H1 (cell line): ENCODE measurements around the gene C18orf54. TPM values are rescaled to one million over a fixed set of nuclear protein-coding genes. Genes with fewer than 3 reads are reported as not detected.

Source experiments
- CTCF ChIA-PET: fragments of 300-600 bp; sonication (Branson Sonifier 250); formaldehyde crosslinking; loops from one replicate; lab custom pipeline; 2021; ENCODE audit not compliant: partially characterized antibody; lab: Charles Lee
- POLR2A ChIA-PET: fragments of 300-600 bp; sonication (Branson Sonifier 250); formaldehyde crosslinking; loops from one replicate; lab custom pipeline; 2021; ENCODE audit warnings: inconsistent platforms; ENCODE audit not compliant: partially characterized antibody; lab: Charles Lee
- DNase-seq, 2 experiments: peaks; one replicate each; pipeline versions ENCODE4 v3.0.0 to v3.0.0-alpha.2; 2010 to 2022; ENCODE audit warnings: low spot score in 2 of 2, low read depth in 1 of 2, mixed read lengths in 1 of 2
- FAIRE-seq: peaks from 2 replicates; lab custom pipeline; 2011; peaks lifted over from hg19 to GRCh38; lab: Jason Lieb, UNC
- H2AFZ ChIP-seq: 2 replicates; pipeline ENCODE4 v1.8.1; 2012; ENCODE audit warnings: low read length, inconsistent platforms
- H2AK5ac ChIP-seq: 2 replicates; pipeline ENCODE4 v1.6.1; 2013; ENCODE audit warnings: low read depth, low read length
- H2BK120ac ChIP-seq: replicated peaks from 2 replicates; pipeline ENCODE3; 2013; ENCODE audit warnings: low read depth, low read length, inconsistent platforms
- H2BK12ac ChIP-seq: 2 replicates; pipeline ENCODE4 v1.6.1; 2013; ENCODE audit warnings: low read depth, low read length
- H2BK15ac ChIP-seq: 2 replicates; pipeline ENCODE4 v1.6.1; 2013; ENCODE audit warnings: low read length
- H2BK20ac ChIP-seq: 2 replicates; pipeline ENCODE4 v1.6.1; 2013; ENCODE audit warnings: low read length
- H2BK5ac ChIP-seq: 2 replicates; pipeline ENCODE4 v1.6.1; 2013; ENCODE audit warnings: low read depth, low read length
- H3K14ac ChIP-seq: 2 replicates; pipeline ENCODE4 v1.6.1; 2013; ENCODE audit warnings: inconsistent platforms; ENCODE audit not compliant: insufficient read length
- H3K18ac ChIP-seq: 2 replicates; pipeline ENCODE4 v1.6.1; 2013; ENCODE audit warnings: low read length; ENCODE audit errors: extremely low read depth
- H3K23ac ChIP-seq: 2 replicates; pipeline ENCODE4 v1.6.1; 2013; ENCODE audit warnings: inconsistent platforms; ENCODE audit not compliant: insufficient read length
- H3K23me2 ChIP-seq: 2 replicates; pipeline ENCODE4 v1.6.1; 2013; ENCODE audit warnings: low read depth, low read length
- H3K27ac ChIP-seq: 2 replicates; pipeline ENCODE4 v1.6.1; 2011; ENCODE audit warnings: low read depth, low read length, inconsistent platforms
- H3K27me3 ChIP-seq, 4 experiments: replicated peaks in 1 of 4; 1 replicate in 1 of 4; 2 replicates in 3 of 4; pipeline versions ENCODE4 v1.6.1 to v1.8.1; 2011 to 2013; ENCODE audit warnings: low read length in 3 of 4, mild to moderate bottlenecking in 3 of 4, inconsistent platforms in 2 of 4, mixed read lengths in 2 of 4, moderate library complexity in 1 of 4; ENCODE audit not compliant: control insufficient read depth in 3 of 4, insufficient read depth in 3 of 4; ENCODE audit errors: extremely low read depth in 1 of 4
- H3K36me3 ChIP-seq, 4 experiments: 2 replicates each; pipeline versions ENCODE4 v1.6.1 to v1.8.1; 2011 to 2013; ENCODE audit warnings: mild to moderate bottlenecking in 4 of 4, low read length in 3 of 4, moderate library complexity in 2 of 4, control low read depth in 1 of 4, inconsistent platforms in 1 of 4; ENCODE audit not compliant: insufficient read depth in 4 of 4, control insufficient read depth in 2 of 4
- H3K4ac ChIP-seq: replicated peaks from 2 replicates; pipeline ENCODE3; 2013; ENCODE audit warnings: low read length, low read depth, mixed read lengths, inconsistent platforms; ENCODE audit not compliant: insufficient read length
- H3K4me1 ChIP-seq, 4 experiments: replicated peaks in 1 of 4; 1 replicate in 1 of 4; 2 replicates in 3 of 4; pipeline versions ENCODE4 v1.6.1 to v1.8.1; 2011 to 2013; ENCODE audit warnings: low read length in 3 of 4, inconsistent platforms in 2 of 4, mixed read lengths in 1 of 4; ENCODE audit not compliant: insufficient read depth in 4 of 4, control insufficient read depth in 3 of 4
- H3K4me2 ChIP-seq, 2 experiments: 2 replicates each; pipeline versions ENCODE4 v1.6.1 to v1.8.1; 2011 to 2013; ENCODE audit warnings: low read depth in 2 of 2, low read length in 2 of 2, control low read depth in 1 of 2, inconsistent platforms in 1 of 2, mild to moderate bottlenecking in 1 of 2; ENCODE audit not compliant: insufficient read depth in 1 of 2
- H3K4me3 ChIP-seq, 4 experiments: fragments of 200-600, 300-600 bp in 1 of 4; sonication (generic), shearing (Covaris generic), sonication (Bioruptor Twin) in 1 of 4; 2 replicates each; pipeline versions ENCODE4 v1.5.1 to v1.8.1; 2011 to 2016; ENCODE audit warnings: low read length in 4 of 4, low read depth in 3 of 4, control low read depth in 2 of 4, inconsistent platforms in 2 of 4, mild to moderate bottlenecking in 2 of 4, mixed read lengths in 1 of 4, moderate library complexity in 1 of 4; ENCODE audit not compliant: insufficient read depth in 2 of 4; ENCODE audit errors: extremely low read depth in 1 of 4
- H3K56ac ChIP-seq: replicated peaks from 2 replicates; pipeline ENCODE3; 2013; ENCODE audit warnings: low read depth, mild to moderate bottlenecking, mixed read lengths, low read length, inconsistent platforms; ENCODE audit not compliant: insufficient read length
- H3K79me1 ChIP-seq: 2 replicates; pipeline ENCODE4 v1.6.1; 2013; ENCODE audit warnings: low read depth, low read length, control low read depth
- H3K79me2 ChIP-seq, 2 experiments: 2 replicates each; pipeline versions ENCODE4 v1.6.1 to v1.8.1; 2012 to 2013; ENCODE audit warnings: low read length in 2 of 2, mild to moderate bottlenecking in 2 of 2, inconsistent platforms in 1 of 2; ENCODE audit not compliant: insufficient read depth in 2 of 2, control insufficient read depth in 1 of 2
- H3K9ac ChIP-seq, 4 experiments: replicated peaks in 1 of 4; 1 replicate in 1 of 4; 2 replicates in 3 of 4; pipeline versions ENCODE4 v1.6.1 to v1.8.1; 2011 to 2013; ENCODE audit warnings: low read depth in 3 of 4, low read length in 3 of 4, control low read depth in 2 of 4, mild to moderate bottlenecking in 2 of 4, moderate library complexity in 2 of 4, inconsistent platforms in 1 of 4; ENCODE audit errors: extremely low read depth in 1 of 4
- H3K9me3 ChIP-seq, 2 experiments: 2 replicates each; pipeline versions ENCODE4 v1.6.1 to v1.8.1; 2012 to 2013; ENCODE audit warnings: mild to moderate bottlenecking in 2 of 2, moderate library complexity in 2 of 2, control low read depth in 1 of 2, inconsistent platforms in 1 of 2, low read depth in 1 of 2, low read length in 1 of 2, mixed read lengths in 1 of 2; ENCODE audit not compliant: insufficient read depth in 2 of 2
- H4K20me1 ChIP-seq, 2 experiments: replicated peaks in 1 of 2; 2 replicates each; pipeline versions ENCODE3 to v1.8.1; 2011 to 2013; ENCODE audit warnings: inconsistent platforms in 2 of 2, low read length in 2 of 2, mild to moderate bottlenecking in 1 of 2; ENCODE audit not compliant: insufficient read depth in 2 of 2, control insufficient read depth in 1 of 2
- H4K5ac ChIP-seq: 2 replicates; pipeline ENCODE4 v1.6.1; 2013; ENCODE audit warnings: low read length, low read depth, mixed read lengths, inconsistent platforms; ENCODE audit not compliant: insufficient read length
- H4K8ac ChIP-seq: 2 replicates; pipeline ENCODE4 v1.8.0; 2013; ENCODE audit warnings: mild to moderate bottlenecking, moderate library complexity, low read length, inconsistent platforms; ENCODE audit not compliant: insufficient read depth; ENCODE audit errors: extremely low read depth
- H4K91ac ChIP-seq: replicated peaks from 2 replicates; pipeline ENCODE3; 2013; ENCODE audit warnings: low read length, mixed read lengths, inconsistent platforms; ENCODE audit not compliant: insufficient read length
- ASH2L ChIP-seq: fragments of 200-600, 300-600 bp; sonication (generic); IDR thresholded peaks from one replicate; pipeline ENCODE4 v1.7.1; 2017; ENCODE audit warnings: low read length
- BCL11A ChIP-seq, 2 experiments: IDR thresholded peaks; one replicate each; pipeline ENCODE4 v1.6.1; 2011; ENCODE audit warnings: low read depth in 2 of 2, low read length in 2 of 2, mild to moderate bottlenecking in 2 of 2
- CTBP2 ChIP-seq: IDR thresholded peaks from 2 replicates; pipeline ENCODE4 v1.7.0; 2011; ENCODE audit warnings: borderline replicate concordance, mild to moderate bottlenecking, moderate library complexity, mixed read lengths, low read length; ENCODE audit not compliant: insufficient read depth, insufficient read length
- FOSL1 ChIP-seq: IDR thresholded peaks from 2 replicates; pipeline ENCODE4 v1.6.1; 2011; ENCODE audit warnings: mild to moderate bottlenecking, low read depth, low read length, moderate library complexity; ENCODE audit not compliant: insufficient read depth
- JUND ChIP-seq: IDR thresholded peaks from 2 replicates; pipeline ENCODE4 v1.6.1; 2011; ENCODE audit warnings: mild to moderate bottlenecking, improper control_type of control experiment, low read length
- KDM1A ChIP-seq: fragments of 200-600, 300-600 bp; sonication (generic); IDR thresholded peaks from 2 replicates; pipeline ENCODE4 v1.7.1; 2016; ENCODE audit warnings: mild to moderate bottlenecking, low read length, borderline replicate concordance
- KDM4A ChIP-seq: IDR thresholded peaks from one replicate; pipeline ENCODE4 v1.7.1; 2012; ENCODE audit warnings: low read depth, mild to moderate bottlenecking, moderate library complexity, low read length, inconsistent platforms; ENCODE audit not compliant: severe bottlenecking
- PHF8 ChIP-seq: fragments of 200-600 bp; sonication (generic); conservative IDR thresholded peaks from 2 replicates; pipeline ENCODE4 v1.7.1; 2012; ENCODE audit warnings: low read depth, mild to moderate bottlenecking, inconsistent platforms, low read length, moderate library complexity
- SIN3A ChIP-seq, 2 experiments: IDR thresholded peaks in 1 of 2; conservative IDR thresholded peaks in 1 of 2; 2 replicates each; pipeline ENCODE4 v1.6.1; 2011 to 2012; ENCODE audit warnings: low read length in 2 of 2, improper control_type of control experiment in 1 of 2, low read depth in 1 of 2, mild to moderate bottlenecking in 1 of 2
- SP2 ChIP-seq: IDR thresholded peaks from 2 replicates; pipeline ENCODE4 v1.6.1; 2012; ENCODE audit warnings: mild to moderate bottlenecking, low read length, inconsistent platforms
- SP4 ChIP-seq: IDR thresholded peaks from 2 replicates; pipeline ENCODE4 v1.6.1; 2012; ENCODE audit warnings: low read length, inconsistent platforms
- USF2 ChIP-seq: IDR thresholded peaks from 2 replicates; pipeline ENCODE4 v1.6.1; 2011; ENCODE audit warnings: low read length, improper control_type of control experiment
- WGBS, 2 experiments: shearing (Covaris generic) in 1 of 2; methylation state at CpG; one replicate each; pipeline versions ENCODE4 v1.1.6 to v1.1.7; 2013 to 2015; ENCODE audit warnings: low lambda C conversion rate in 2 of 2, mixed read lengths in 2 of 2, inconsistent platforms in 1 of 2, low coverage in 1 of 2, missing lambda C conversion rate in 1 of 2; ENCODE audit not compliant: insufficient replicate concordance in 2 of 2, insufficient coverage in 1 of 2, insufficient read length in 1 of 2; ENCODE audit errors: extremely low coverage in 1 of 2, missing lambda C conversion rate in 1 of 2; 5-methylcytosine and 5-hydroxymethylcytosine counted together
- polyA plus RNA-seq, 7 experiments: library from polyadenylated mRNA; depleted of rRNA in 3 of 7; stranded (reverse) in 5 of 7; unstranded in 2 of 7; fragments of >200 nt in 5 of 7; fragments of 200-250 nt in 2 of 7; gene quantifications; 1 replicate in 5 of 7; 2 replicates in 1 of 7; 4 replicates in 1 of 7; pipeline versions ENCODE4 v1.2.1 to v1.2.3, GENCODE V29; 2011 to 2013; ENCODE audit warnings: missing spikeins in 2 of 7, mixed read lengths in 2 of 7
- total RNA-seq: library from RNA; stranded (reverse); fragmentation: NEBNext Ultra II Directional; extraction: Animal tissue kit (Norgen Biotek cat#: 25700); gene quantifications from 2 replicates; pipeline ENCODE4 v1.2.1, GENCODE V29; 2021

C18orf54 gene
- total and polyA plus RNA-seq, 2 of the 8 experiments (the other 6 are each of a cell fraction or from before 2014, with no cell fraction given): 6.7 to 30.9 TPM

GRCh38 chr18:54389143-54389505 is 31.4 kb downstream of the C18orf54 start:
- no peaks in the 10 kb centered on the region; the same call in 1 of the 2 replicates for H3K23me2 ChIP-seq
- TF ChIP-seq SIN3A (conservative IDR thresholded peaks at IDR 0.05 in 1 of 2, IDR thresholded peaks at IDR 0.05 in 1 of 2; ENCODE audit: low read depth in 1 of 2, low read length in 2 of 2): no peak
- no peak for TF ChIP-seq SP4
- TF ChIP-seq KDM4A: no peak
- TF ChIP-seq USF2: no peak
- TF ChIP-seq JUND: no peak
- TF ChIP-seq BCL11A (IDR thresholded peaks at IDR 0.05; ENCODE audit: low read depth in 2 of 2, low read length in 2 of 2): no peak
- TF ChIP-seq PHF8: no peak
- no peak for TF ChIP-seq FOSL1
- no peak for TF ChIP-seq CTBP2
- TF ChIP-seq ASH2L: no peak
- TF ChIP-seq KDM1A: no peak
- no peak for TF ChIP-seq SP2

More at GRCh38 chr18:54389143-54389505, 31.4 kb downstream of the C18orf54 start:
- no peak overlapping the region for H2BK12ac ChIP-seq
- H4K20me1 ChIP-seq: no peaks in the 10 kb centered on the region
- H3K79me1 ChIP-seq: no peaks in the 10 kb centered on the region
- H4K5ac ChIP-seq: no peak overlapping the region
- no peak overlapping the region for H2BK20ac ChIP-seq
- H3K79me2 ChIP-seq: no peaks in the 10 kb centered on the region
- 45% methylated on average over 2 of the region's 2 CpGs; no CpG with 5 or more reads in 1 of the 2 experiments for WGBS, 2 experiments
- ChIA-PET POLR2A (interaction anchor here (1.6 kb wide), 1 partner anchor 140 kb away, joined by 4 read pairs; no protein-coding TSS in a partner anchor), CTCF (interaction anchor here (0.6 to 1.6 kb wide), 3 partner anchors 32 to 285 kb away, joined by 3 to 5 read pairs (median 4); partner anchors contain the start of genes C18orf54 and STARD6)
- H2BK15ac ChIP-seq: no peak overlapping the region
- H4K91ac ChIP-seq: peak overlapping the region; percentile 71
- peaks cover 0 to 8% (median 5%) of the 10 kb centered on the region in 4 experiments; a peak in 4 of 7 replicates for H3K4me1 ChIP-seq
- H2AK5ac ChIP-seq: no peak overlapping the region
- H2BK120ac ChIP-seq: no peak overlapping the region
- H3K18ac ChIP-seq: no peak overlapping the region
- H3K27me3 ChIP-seq: peaks cover 0 to 1% (median 0%) of the 10 kb centered on the region in 4 experiments; a peak in 1 of 7 replicates
- no peak overlapping the region for H3K4ac ChIP-seq
- no peak overlapping the region for H3K14ac ChIP-seq
- FAIRE-seq: no peak
- DNase-seq: no peak
- peak overlapping the region; percentile 8; the same call in 1 of the 2 replicates for H2BK5ac ChIP-seq
- no peak overlapping the region for H4K8ac ChIP-seq
- H3K4me3 ChIP-seq: no peak overlapping the region
- 0 out of 2 replicates have a peak overlapping the region, but pooled peaks have one; percentile 35 for H3K27ac ChIP-seq
- no peaks in the 10 kb centered on the region; a peak in 1 of 4 replicates for H3K9me3 ChIP-seq
- H3K4me2 ChIP-seq: 0 out of 4 replicates have a peak overlapping the region, but pooled peaks of 1 of the 2 experiments have one; percentile 4
- no peak overlapping the region for H3K23ac ChIP-seq
- no peak overlapping the region for H2AFZ ChIP-seq
- H3K56ac ChIP-seq: no peak overlapping the region
- no peak overlapping the region for H3K9ac ChIP-seq
- H3K36me3 ChIP-seq: no peaks in the 10 kb centered on the region; a peak in 1 of 8 replicates
